ENCODE results near the gene RPP40. TPM values are rescaled to one million over a fixed set of nuclear protein-coding genes. Genes with fewer than 3 reads are reported as not detected.

RPP40 gene
- total RNA-seq, 1 experiment from 2014 or later: 24.2 TPM

- DNase-seq: no peak
Observed at GRCh38 chr6:4983322-4983721, 20.5 kb downstream of the RPP40 start.

GRCh38 chr6:4981761-4982160 lies 22.1 kb downstream of the RPP40 start:
- H3K27me3 ChIP-seq: no peaks in the 10 kb centered on the region
- no peaks in the 10 kb centered on the region for H3K36me3 ChIP-seq
- DNase-seq: no peak
- no peaks in the 10 kb centered on the region; the same call in 1 of the 2 replicates for H3K9me3 ChIP-seq
- H3K4me3 ChIP-seq: no peak overlapping the region

More at GRCh38 chr6:4983322-4983721, 20.5 kb downstream of the RPP40 start:
- H3K4me3 ChIP-seq: no peak overlapping the region
- H3K36me3 ChIP-seq: no peaks in the 10 kb centered on the region
- no peaks in the 10 kb centered on the region for H3K9me3 ChIP-seq
- no peaks in the 10 kb centered on the region for H3K27me3 ChIP-seq

DNA sequence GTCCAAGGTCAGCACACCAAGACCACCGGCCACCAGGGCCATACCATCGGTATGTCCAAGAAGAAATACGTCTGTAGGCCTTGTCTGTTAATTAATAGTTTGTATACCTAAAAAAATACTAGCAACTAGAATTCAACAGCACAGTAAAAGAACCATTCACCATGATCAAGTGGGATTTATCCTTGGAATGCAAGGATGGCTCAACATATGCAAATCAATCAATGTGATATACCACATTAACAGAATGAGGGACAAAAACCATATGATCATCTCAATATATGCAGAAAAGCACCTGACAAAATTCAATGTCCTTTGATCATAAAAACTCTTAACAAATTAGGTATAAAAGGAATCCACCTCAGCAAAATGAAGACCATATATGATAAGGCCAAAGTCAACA lies 24.4 kb downstream of the RPP40 start:
- H3K27me3 ChIP-seq: no peaks in the 10 kb centered on the region
- no peaks in the 10 kb centered on the region; the same call in 1 of the 2 replicates for H3K9me3 ChIP-seq
- DNase-seq: no peak
- H3K36me3 ChIP-seq: no peaks in the 10 kb centered on the region
- H3K4me3 ChIP-seq: no peak overlapping the region

GRCh38 chr6:4977468-4977867 lies 26.4 kb downstream of the RPP40 start:
- Histone ChIP-seq H3K27me3 (no peaks in the 10 kb centered on the region), H3K9me3 (no peaks in the 10 kb centered on the region; the same call in 1 of the 2 replicates), H3K4me3 (no peak overlapping the region), H3K36me3 (no peaks in the 10 kb centered on the region)
- DNase-seq: no peak

DNA sequence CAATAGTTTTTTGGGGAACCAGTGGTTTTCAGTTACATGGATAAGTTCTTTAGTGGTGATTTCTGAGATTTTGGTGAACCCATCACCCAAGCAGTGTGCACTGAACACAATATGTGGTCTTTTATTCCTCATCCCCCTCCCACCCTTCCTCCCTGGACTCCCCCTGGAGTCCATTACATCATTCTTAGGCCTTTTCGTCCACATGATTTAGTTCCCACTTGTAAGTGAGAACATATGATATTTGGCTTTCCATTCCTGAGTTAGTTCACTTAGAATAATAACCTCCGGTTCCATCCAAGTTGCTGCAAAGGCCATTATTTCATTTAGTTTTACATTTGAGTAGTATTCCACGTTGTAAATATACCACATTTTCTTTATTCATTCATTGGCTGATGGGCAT lies 28.3 kb downstream of the RPP40 start:
- Histone ChIP-seq H3K36me3 (no peaks in the 10 kb centered on the region), H3K27me3 (no peaks in the 10 kb centered on the region), H3K9me3 (no peaks in the 10 kb centered on the region; the same call in 1 of the 2 replicates), H3K4me3 (no peak overlapping the region)
- no peak for DNase-seq

GRCh38 chr6:4974962-4975361 lies 28.9 kb downstream of the RPP40 start:
- Histone ChIP-seq H3K9me3 (no peaks in the 10 kb centered on the region; the same call in 1 of the 2 replicates), H3K36me3 (no peaks in the 10 kb centered on the region), H3K4me3 (no peak overlapping the region), H3K27me3 (no peaks in the 10 kb centered on the region)
- no peak for DNase-seq

DNA sequence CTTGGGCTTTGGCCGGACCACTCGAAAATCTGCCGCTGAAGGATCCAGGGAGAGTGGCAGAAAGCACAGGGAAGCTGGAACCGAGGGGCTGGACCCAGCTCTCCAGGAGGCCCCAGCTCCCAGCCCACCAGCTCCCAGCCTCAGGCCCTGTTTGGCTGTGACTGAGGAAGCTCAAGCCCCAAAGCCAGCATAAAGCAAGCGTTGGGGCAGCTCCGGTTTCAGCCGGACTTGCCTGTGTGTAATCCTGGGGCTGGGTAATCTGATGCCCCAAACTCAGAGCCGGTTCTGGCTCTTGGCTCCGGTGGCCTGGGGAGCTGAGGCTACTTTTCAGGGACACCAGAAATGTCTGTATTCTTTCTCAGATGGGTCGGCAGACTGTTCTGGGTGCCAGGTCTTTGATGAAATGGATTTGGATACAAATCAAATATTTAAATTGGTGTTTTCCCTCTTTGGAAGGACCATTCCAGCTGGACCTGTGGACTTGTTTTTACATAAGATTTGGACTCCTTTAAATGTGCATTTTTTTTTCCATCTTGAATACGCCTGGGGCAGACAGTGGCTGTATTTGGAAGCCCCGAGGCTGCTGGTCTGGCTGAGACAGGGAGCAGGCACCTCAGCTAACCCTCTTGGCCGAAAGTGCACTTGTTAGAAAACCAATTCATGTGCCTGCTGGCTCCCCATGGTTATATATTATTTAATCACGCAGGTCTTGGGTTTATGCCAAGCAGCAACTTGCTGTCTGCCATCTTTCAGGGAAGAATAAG lies 29.7 kb downstream of the RPP40 start:
- Histone ChIP-seq H3K4me3 (no peak overlapping the region), H3K27me3 (no peaks in the 10 kb centered on the region), H3K9me3 (no peaks in the 10 kb centered on the region; the same call in 1 of the 2 replicates), H3K36me3 (no peaks in the 10 kb centered on the region)
- DNase-seq: peak; percentile 33

- H3K4me3 ChIP-seq: no peak overlapping the region
- H3K9me3 ChIP-seq: no peaks in the 10 kb centered on the region; the same call in 1 of the 2 replicates
- H3K36me3 ChIP-seq: no peaks in the 10 kb centered on the region
- no peaks in the 10 kb centered on the region for H3K27me3 ChIP-seq
- DNase-seq: no peak
Observed at GRCh38 chr6:4973415-4973814, 30.4 kb downstream of the RPP40 start.

DNA sequence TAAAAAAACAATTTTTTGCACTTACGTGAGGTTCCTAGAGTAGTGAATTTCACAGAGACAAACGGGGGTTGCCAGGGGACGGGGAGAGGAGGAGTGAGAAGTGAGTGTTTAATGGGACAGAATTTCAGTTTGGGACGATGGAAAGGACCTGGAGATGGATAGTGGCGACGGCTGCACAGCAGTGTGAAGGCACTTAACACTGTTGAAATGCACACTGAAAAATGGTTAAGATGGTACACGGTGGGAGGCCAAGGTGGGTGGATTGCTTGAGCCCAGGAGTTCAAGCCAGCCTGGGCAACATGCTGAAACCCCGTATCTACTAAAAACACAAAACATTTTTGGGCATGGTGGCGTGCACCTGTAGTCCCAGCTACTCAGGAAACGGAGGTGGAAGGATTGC lies 31.4 kb downstream of the RPP40 start:
- no peak for DNase-seq
- H3K27me3 ChIP-seq: no peaks in the 10 kb centered on the region

DNA sequence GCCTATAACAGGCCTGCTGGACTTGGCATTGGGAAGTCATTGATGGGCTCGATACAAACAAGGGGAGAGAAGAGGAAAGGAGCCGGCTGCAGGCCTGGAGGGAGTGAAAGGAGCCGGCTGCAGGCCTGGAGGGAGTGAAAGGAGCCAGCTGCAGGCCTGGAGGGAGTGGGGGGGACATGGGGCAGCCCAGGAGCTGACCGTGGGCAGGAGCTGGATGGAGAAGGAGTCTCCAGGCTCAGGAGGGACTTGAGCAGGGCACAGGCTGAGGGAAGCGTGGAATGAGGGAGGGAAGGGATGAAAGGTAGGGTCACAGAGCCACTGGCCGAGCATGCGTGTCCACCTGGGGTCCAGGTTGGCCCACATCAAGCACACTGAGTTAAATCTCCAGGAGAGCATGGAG lies 32.0 kb downstream of the RPP40 start:
- DNase-seq: no peak
- H3K36me3 ChIP-seq: no peaks in the 10 kb centered on the region
- no peak overlapping the region for H3K4me3 ChIP-seq
- H3K9me3 ChIP-seq: no peaks in the 10 kb centered on the region
- H3K27me3 ChIP-seq: no peaks in the 10 kb centered on the region

More for the DNA sequence above, 31.4 kb downstream of the RPP40 start:
- Histone ChIP-seq H3K36me3 (no peaks in the 10 kb centered on the region), H3K9me3 (no peaks in the 10 kb centered on the region; the same call in 1 of the 2 replicates), H3K4me3 (no peak overlapping the region)

- peak; percentile 56 for DNase-seq
- Histone ChIP-seq H3K4me3 (no peak overlapping the region), H3K27me3 (no peaks in the 10 kb centered on the region), H3K36me3 (no peaks in the 10 kb centered on the region), H3K9me3 (no peaks in the 10 kb centered on the region)
Observed at GRCh38 chr6:4970739-4971395, 33.0 kb downstream of the RPP40 start.

DNA sequence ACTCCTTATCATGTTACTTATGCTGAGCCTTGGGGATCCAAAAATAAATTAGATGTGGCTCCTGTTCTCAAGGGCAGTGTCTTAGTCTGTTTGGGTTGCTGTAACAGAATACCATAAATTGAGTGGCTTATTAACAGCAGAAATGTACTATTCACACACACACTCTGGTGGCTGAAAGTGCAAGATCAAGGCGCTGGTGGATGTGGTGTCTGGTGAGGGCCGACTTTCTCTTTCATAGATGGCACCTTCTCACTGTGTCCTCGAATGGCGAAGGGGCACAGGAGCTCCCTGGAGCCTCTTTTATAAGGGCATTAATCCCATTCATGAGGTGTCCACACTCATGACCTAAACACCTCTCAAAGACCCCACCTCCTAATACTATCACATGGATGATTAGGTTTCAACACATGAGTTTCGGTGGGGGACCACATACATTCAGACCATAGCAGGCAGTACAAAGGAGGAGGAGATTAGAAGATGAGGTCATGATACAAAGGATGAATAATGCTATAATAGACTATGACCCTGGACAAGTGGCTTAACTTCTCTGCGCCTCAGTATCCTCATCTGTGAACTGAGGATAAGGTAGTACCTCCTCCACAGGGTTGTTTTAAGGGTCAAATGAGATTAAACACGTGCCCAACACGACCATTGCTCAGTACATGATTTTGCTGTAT lies 34.1 kb downstream of the RPP40 start:
- no peak for DNase-seq
- Histone ChIP-seq H3K27me3 (no peaks in the 10 kb centered on the region), H3K36me3 (no peaks in the 10 kb centered on the region), H3K9me3 (no peaks in the 10 kb centered on the region), H3K4me3 (no peak overlapping the region)

- H3K9me3 ChIP-seq: no peaks in the 10 kb centered on the region
- no peaks in the 10 kb centered on the region for H3K27me3 ChIP-seq
- no peaks in the 10 kb centered on the region for H3K36me3 ChIP-seq
- DNase-seq: no peak
- H3K4me3 ChIP-seq: no peak overlapping the region
Observed at GRCh38 chr6:4967301-4968030, 36.4 kb downstream of the RPP40 start.

DNA sequence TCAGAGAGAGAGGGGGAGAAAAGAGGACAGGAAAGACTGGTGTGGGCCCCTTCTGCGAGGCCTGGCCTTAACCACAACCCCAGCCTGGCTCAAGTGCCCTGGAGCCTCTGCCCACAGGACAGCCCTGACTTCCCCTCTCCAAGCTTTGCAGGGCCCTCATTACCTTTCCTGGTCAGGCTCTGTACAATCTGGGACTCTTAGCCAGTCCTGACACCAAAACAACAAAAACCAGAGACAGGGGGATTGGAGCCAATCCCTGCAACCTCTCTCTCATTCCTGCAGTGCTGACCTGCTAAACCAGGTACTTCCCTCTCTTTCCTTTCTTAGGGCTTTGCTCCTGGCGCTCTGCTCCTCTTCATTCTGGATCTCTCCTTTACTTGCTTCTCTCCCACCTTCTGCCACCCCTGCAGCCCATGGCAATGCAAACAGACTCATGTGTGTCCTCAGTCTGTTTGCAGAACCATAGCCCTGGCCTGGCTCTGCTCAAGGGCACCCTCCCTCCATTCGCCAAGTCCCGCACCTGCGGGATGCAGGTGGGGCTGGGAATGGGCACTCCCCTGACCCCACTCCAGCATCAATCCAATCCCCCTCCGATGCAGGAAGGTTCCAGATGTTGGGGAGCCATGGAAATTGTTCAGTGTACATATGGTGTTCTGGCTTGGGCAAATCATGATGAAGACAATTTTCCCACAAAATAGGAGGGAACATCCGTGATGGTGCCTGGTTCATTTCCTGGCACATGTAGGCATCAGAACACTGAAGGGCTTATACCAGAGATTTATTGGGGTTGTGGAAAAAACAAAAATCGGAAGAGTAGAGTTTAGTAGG lies 38.1 kb downstream of the RPP40 start:
- Histone ChIP-seq H3K27me3 (no peaks in the 10 kb centered on the region), H3K9me3 (no peaks in the 10 kb centered on the region), H3K4me3 (no peak overlapping the region), H3K36me3 (no peaks in the 10 kb centered on the region)
- DNase-seq: no peak

DNA sequence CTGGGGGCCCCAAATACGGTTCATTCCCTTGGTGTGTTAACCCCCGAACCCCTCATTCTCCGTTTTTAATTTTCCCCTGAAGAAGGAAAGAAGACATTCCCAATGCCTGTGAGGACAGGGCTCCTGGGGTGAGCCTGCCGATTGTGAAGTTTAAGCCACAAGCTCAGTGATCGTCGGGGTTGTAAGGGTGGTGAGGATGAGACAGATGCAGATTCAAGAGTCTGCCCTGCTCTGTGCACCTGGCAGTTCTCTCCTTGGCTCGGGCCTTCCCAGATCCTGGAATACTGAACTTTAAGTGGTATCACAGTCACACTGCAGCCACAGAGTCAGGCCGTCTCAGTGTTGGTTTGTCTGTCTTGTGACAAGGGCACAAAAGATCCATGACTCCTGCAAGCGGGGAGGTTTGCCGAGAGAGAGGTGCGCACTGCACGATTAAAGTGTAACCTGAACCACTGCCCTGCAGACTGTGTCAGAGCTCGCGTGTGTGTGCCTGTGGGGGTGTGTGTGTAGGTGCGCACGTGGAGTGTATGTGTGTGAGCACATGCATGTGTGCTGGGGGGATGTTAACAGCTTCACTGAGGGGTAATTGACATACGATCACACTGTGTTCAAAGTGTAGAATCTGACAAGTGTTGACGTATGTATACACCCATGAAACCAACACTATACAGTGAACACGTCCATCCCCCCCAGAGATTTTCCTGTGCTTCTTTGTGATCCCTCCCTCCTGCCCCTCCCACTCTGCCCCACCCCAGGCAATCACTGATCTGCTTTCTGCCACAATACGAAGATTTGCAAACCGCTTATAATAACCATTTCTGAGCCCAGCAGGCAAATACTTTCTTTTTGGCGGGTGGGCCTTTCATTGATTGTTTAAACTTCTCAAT lies 38.9 kb downstream of the RPP40 start:
- Histone ChIP-seq H3K9me3 (no peaks in the 10 kb centered on the region), H3K4me3 (no peak overlapping the region), H3K27me3 (no peaks in the 10 kb centered on the region), H3K36me3 (no peaks in the 10 kb centered on the region)
- DNase-seq: no peak

Measured in MG63 (cell line).